Measurements from ENCODE around the gene GSX1. TPM values are rescaled to one million over a fixed set of nuclear protein-coding genes. Genes with fewer than 3 reads are reported as not detected.

Gene GSX1
- polyA plus RNA-seq, 1 of the 3 experiments (the other 2 are of a cell fraction): not detected

- Histone ChIP-seq H2AFZ (ENCODE audit: low read depth) (no peak overlapping the region), H3K27me3 (ENCODE audit: insufficient read depth) (peaks cover 36% of the 10 kb centered on the region), H3K27ac (ENCODE audit: low read depth in 2 of 2, low read length in 1 of 2) (no peak overlapping the region), H3K4me1 (ENCODE audit: control insufficient read depth in 1 of 2, insufficient read depth in 2 of 2, low read depth in 1 of 2, low read length in 1 of 2) (no peaks in the 10 kb centered on the region), H3K4me2 (no peak overlapping the region), H4K20me1 (ENCODE audit: insufficient read depth) (no peaks in the 10 kb centered on the region), H3F3A (replicated peaks; ENCODE audit: insufficient read depth) (no peaks in the 10 kb centered on the region), H3K79me2 (ENCODE audit: insufficient read depth) (no peaks in the 10 kb centered on the region), H3K9me3 (no peaks in the 10 kb centered on the region), H3K36me3 (replicated peaks in 1 of 2; ENCODE audit: control insufficient read depth in 1 of 2, insufficient read depth in 2 of 2, low read length in 1 of 2) (no peaks in the 10 kb centered on the region), H3K4me3 (ENCODE audit: low read depth in 2 of 2, low read length in 1 of 2) (no peak overlapping the region), H3K9ac (no peak overlapping the region), H3K9me2 (no peaks in the 10 kb centered on the region)
- WGBS (ENCODE audit: low lambda C conversion rate): 11% methylated on average over 3 of the region's 3 CpGs
- ChIA-PET CTCF (interaction anchor here (1.1 to 2.3 kb wide), 3 partner anchors 9 to 118 kb away, joined by 3 to 9 read pairs (median 5); no protein-coding TSS in a partner anchor), POLR2A (no interaction called here)
- no peak for DNase-seq
- TF ChIP-seq FOXJ3 (CRISPR knock-in tag; IDR thresholded peaks at IDR 0.05) (no peak), GATA2 (CRISPR knock-in tag; IDR thresholded peaks at IDR 0.05) (no peak), POLR2AphosphoS5 (IDR thresholded peaks at IDR 0.05; ENCODE audit: low read depth, low read length) (no peak), TAF1 (IDR thresholded peaks at IDR 0.05; ENCODE audit: borderline replicate concordance, low read depth, low read length) (no peak), FOXM1 (IDR thresholded peaks at IDR 0.05; ENCODE audit: low read depth) (no peak), TCF12 (IDR thresholded peaks at IDR 0.05) (no peak), MEF2A (IDR thresholded peaks at IDR 0.05; ENCODE audit: borderline replicate concordance, low read depth) (no peak), SIN3A (IDR thresholded peaks at IDR 0.05; ENCODE audit: borderline replicate concordance, low read depth, low read length) (no peak), REST (IDR thresholded peaks at IDR 0.05; ENCODE audit: low read depth, low read length) (no peak), TEAD4 (IDR thresholded peaks at IDR 0.05; ENCODE audit: borderline replicate concordance, insufficient read depth) (no peak), MXI1 (IDR thresholded peaks at IDR 0.05; ENCODE audit: low read depth, low read length) (no peak), IRF3 (IDR thresholded peaks at IDR 0.05; ENCODE audit: low read depth, low read length) (no peak), EZH2phosphoT487 (IDR thresholded peaks at IDR 0.05; ENCODE audit: borderline replicate concordance, low read depth) (no peak), RCOR1 (IDR thresholded peaks at IDR 0.05; ENCODE audit: low read length) (no peak), CHD2 (IDR thresholded peaks at IDR 0.05; ENCODE audit: low read length, partially characterized antibody) (no peak), NFIC (IDR thresholded peaks at IDR 0.05; ENCODE audit: borderline replicate concordance) (no peak), USF2 (IDR thresholded peaks at IDR 0.05; ENCODE audit: borderline replicate concordance, low read depth, low read length) (no peak), SMC3 (IDR thresholded peaks at IDR 0.05; ENCODE audit: low read depth, low read length) (no peak)
Measured at GRCh38 chr13:27835799-27836198, 43.5 kb downstream of the GSX1 start.
